ENCODE results near the gene MRAP.

Gene MRAP

GRCh38 chr21:32322676-32323075, 24.0 kb downstream of the MRAP start:
- DNase-seq (ENCODE audit: low read depth) = no peak

- no peak for DNase-seq (ENCODE audit: low read depth)
Measured at GRCh38 chr21:32325706-32326105, 27.1 kb downstream of the MRAP start.

- no peak for DNase-seq (ENCODE audit: low read depth)
Measured at GRCh38 chr21:32328595-32328994, 29.9 kb downstream of the MRAP start.

GRCh38 chr21:32329331-32329730, 30.7 kb downstream of the MRAP start:
- no peak for DNase-seq (ENCODE audit: low read depth)

- no peak for DNase-seq (ENCODE audit: low read depth)
Measured at GRCh38 chr21:32329776-32330175, 31.1 kb downstream of the MRAP start.

- DNase-seq (ENCODE audit: low read depth) = no peak
Measured at GRCh38 chr21:32330784-32331311, 32.2 kb downstream of the MRAP start.

- no peak for DNase-seq (ENCODE audit: low read depth)
Measured at GRCh38 chr21:32331444-32332305, 33.0 kb downstream of the MRAP start.

GRCh38 chr21:32332463-32332951, 33.9 kb downstream of the MRAP start:
- DNase-seq (ENCODE audit: low read depth) = no peak

- no peak for DNase-seq (ENCODE audit: low read depth)
Measured at GRCh38 chr21:32333953-32334673, 35.5 kb downstream of the MRAP start.

GRCh38 chr21:32334980-32335531, 36.4 kb downstream of the MRAP start:
- DNase-seq (ENCODE audit: low read depth) = no peak

GRCh38 chr21:32335601-32336575, 37.2 kb downstream of the MRAP start:
- no peak for DNase-seq (ENCODE audit: low read depth)

GRCh38 chr21:32336711-32337110, 38.1 kb downstream of the MRAP start:
- no peak for DNase-seq (ENCODE audit: low read depth)

GRCh38 chr21:32337206-32337605, 38.6 kb downstream of the MRAP start:
- DNase-seq (ENCODE audit: low read depth) = no peak

GRCh38 chr21:32338209-32338921, 39.7 kb downstream of the MRAP start:
- no peak for DNase-seq (ENCODE audit: low read depth)

GRCh38 chr21:32340863-32341848, 42.5 kb downstream of the MRAP start:
- DNase-seq (ENCODE audit: low read depth) = no peak

- no peak for DNase-seq (ENCODE audit: low read depth)
Measured at GRCh38 chr21:32346951-32347350, 48.3 kb downstream of the MRAP start.

- no peak for DNase-seq (ENCODE audit: low read depth)
Measured at GRCh38 chr21:32347351-32347750, 48.7 kb downstream of the MRAP start.

- DNase-seq (ENCODE audit: low read depth) = no peak
Measured at GRCh38 chr21:32347977-32348376, 49.3 kb downstream of the MRAP start.

GRCh38 chr21:32348604-32349332, 50.1 kb downstream of the MRAP start:
- DNase-seq (ENCODE audit: low read depth) = no peak

Measured in stimulated activated CD8-positive, alpha-beta memory T cell treated with anti-CD3 and anti-CD28 coated beads, Interleukin-4, amount 100 ng/mL, for 24 hours (primary cell).